Esophagus (tissue), 2 donors: ENCODE measurements around the gene MLPH. TPM values are rescaled to one million over a fixed set of nuclear protein-coding genes. Genes with fewer than 3 reads are reported as not detected.
A peak's percentile ranks its signal among the peaks of the same experiment; 100 is the strongest.

Source experiments
- H3K27ac ChIP-seq, 2 donors: one replicate each; pipeline ENCODE4 v1.5.1; 2013; ENCODE audit warnings: low read depth in 2 of 2, mild to moderate bottlenecking in 2 of 2, inconsistent platforms in 1 of 2, low read length in 1 of 2, moderate library complexity in 1 of 2
- H3K27me3 ChIP-seq, 2 donors: one replicate each; pipeline ENCODE4 v1.6.1; 2013; ENCODE audit warnings: low read length in 2 of 2, control low read depth in 1 of 2, mild to moderate bottlenecking in 1 of 2; ENCODE audit not compliant: insufficient read depth in 2 of 2, control insufficient read depth in 1 of 2
- H3K36me3 ChIP-seq, 2 donors: one replicate each; pipeline ENCODE4 v1.6.1; 2013; ENCODE audit warnings: low read length in 1 of 2; ENCODE audit not compliant: control insufficient read depth in 2 of 2, insufficient read depth in 2 of 2
- H3K4me1 ChIP-seq, 2 donors: one replicate each; pipeline ENCODE4 v1.6.1; 2013; ENCODE audit warnings: low read length in 1 of 2; ENCODE audit not compliant: control insufficient read depth in 2 of 2, insufficient read depth in 2 of 2
- H3K4me3 ChIP-seq, 2 donors: one replicate each; pipeline ENCODE4 v1.5.1; 2013; ENCODE audit warnings: low read length in 2 of 2, mild to moderate bottlenecking in 2 of 2, low read depth in 1 of 2, moderate library complexity in 1 of 2
- H3K9me3 ChIP-seq, 2 donors: one replicate each; pipeline ENCODE4 v1.6.1; 2013; ENCODE audit warnings: mild to moderate bottlenecking in 2 of 2, low read depth in 1 of 2, low read length in 1 of 2, moderate library complexity in 1 of 2; ENCODE audit not compliant: control insufficient read depth in 2 of 2, insufficient read depth in 1 of 2
- WGBS, 2 donors: extraction: QIAGEN DNeasy Blood & Tissue Kit; methylation state at CpG; one replicate each; pipeline ENCODE4 v1.1.7; 2013; 5-methylcytosine and 5-hydroxymethylcytosine counted together
- polyA plus RNA-seq, 2 donors: library from polyadenylated mRNA; stranded (reverse); fragments of 200-250 nt; gene quantifications; one replicate each; pipeline ENCODE4 v1.2.3, GENCODE V29; 2013
- donor health status: healthy with polysubstance abuse.
- donor health status: Bipolar disorder and iron deficiency.

The MLPH gene
- polyA plus RNA-seq, 2 donors = 3.4 to 4.4 TPM

- Histone ChIP-seq H3K4me3 (no peak overlapping the region), H3K36me3 (no peaks in the 10 kb centered on the region), H3K9me3 (peaks cover 4 to 10% of the 10 kb centered on the region in 2 donors), H3K27me3 (no peaks in the 10 kb centered on the region), H3K4me1 (peaks cover 0 to 10% of the 10 kb centered on the region in 2 donors), H3K27ac (no peak overlapping the region)
- WGBS, 2 donors = 87 to 90% methylated on average over 6 of the region's 6 CpGs
Observed at GRCh38 chr2:237492137-237492890, 5.3 kb downstream of the MLPH start.

- Histone ChIP-seq H3K27ac (no peak overlapping the region), H3K36me3 (no peaks in the 10 kb centered on the region), H3K4me3 (no peak overlapping the region), H3K27me3 (no peaks in the 10 kb centered on the region), H3K9me3 (peaks cover 4 to 10% of the 10 kb centered on the region in 2 donors), H3K4me1 (peaks cover 0 to 5% of the 10 kb centered on the region in 2 donors)
- WGBS, 2 donors = 73% methylated on average over 4 to 5 of the region's 5 CpGs
Observed at GRCh38 chr2:237494066-237494465, 7.0 kb downstream of the MLPH start.

- Histone ChIP-seq H3K27ac (no peak overlapping the region), H3K4me3 (no peak overlapping the region), H3K9me3 (peaks cover 4 to 10% of the 10 kb centered on the region in 2 donors), H3K4me1 (no peaks in the 10 kb centered on the region), H3K36me3 (no peaks in the 10 kb centered on the region), H3K27me3 (no peaks in the 10 kb centered on the region)
- WGBS, 2 donors = 89 to 91% methylated on average over 21 of the region's 21 CpGs
Observed at GRCh38 chr2:237495521-237496117, 8.6 kb downstream of the MLPH start.

- WGBS, 2 donors = 75 to 79% methylated on average over 8 of the region's 8 CpGs
- H3K9me3 ChIP-seq = peaks cover 1 to 7% of the 10 kb centered on the region in 2 donors
- H3K4me1 ChIP-seq = no peaks in the 10 kb centered on the region
Observed at GRCh38 chr2:237496428-237496827, 9.4 kb downstream of the MLPH start.

GRCh38 chr2:237497009-237497837 lies 10.2 kb downstream of the MLPH start:
- no peaks in the 10 kb centered on the region for H3K27me3 ChIP-seq
- H3K4me1 ChIP-seq = peaks cover 0 to 1% of the 10 kb centered on the region in 2 donors
- H3K36me3 ChIP-seq = no peaks in the 10 kb centered on the region
- no peak overlapping the region for H3K4me3 ChIP-seq
- H3K27ac ChIP-seq = no peak overlapping the region
- WGBS, 2 donors = 72 to 81% methylated on average over 23 of the region's 23 CpGs
- peaks cover 0 to under 1% of the 10 kb centered on the region in 2 donors for H3K9me3 ChIP-seq

More at GRCh38 chr2:237496428-237496827, 9.4 kb downstream of the MLPH start:
- no peaks in the 10 kb centered on the region for H3K36me3 ChIP-seq
- H3K27me3 ChIP-seq = no peaks in the 10 kb centered on the region
- no peak overlapping the region for H3K27ac ChIP-seq
- H3K4me3 ChIP-seq = no peak overlapping the region

GRCh38 chr2:237497838-237498186 lies 10.8 kb downstream of the MLPH start:
- Histone ChIP-seq H3K27ac (no peak overlapping the region), H3K4me3 (no peak overlapping the region), H3K36me3 (no peaks in the 10 kb centered on the region), H3K4me1 (peaks cover 0 to 3% of the 10 kb centered on the region in 2 donors), H3K27me3 (no peaks in the 10 kb centered on the region), H3K9me3 (no peaks in the 10 kb centered on the region)
- 55 to 76% methylated on average over 10 of the region's 10 CpGs for WGBS, 2 donors

GRCh38 chr2:237498341-237498740 lies 11.3 kb downstream of the MLPH start:
- no peaks in the 10 kb centered on the region for H3K27me3 ChIP-seq
- H3K4me1 ChIP-seq = peaks cover 0 to 3% of the 10 kb centered on the region in 2 donors
- 61 to 75% methylated on average over 11 of the region's 11 CpGs for WGBS, 2 donors
- H3K9me3 ChIP-seq = no peaks in the 10 kb centered on the region
- no peaks in the 10 kb centered on the region for H3K36me3 ChIP-seq
- no peak overlapping the region for H3K27ac ChIP-seq
- no peak overlapping the region for H3K4me3 ChIP-seq

GRCh38 chr2:237500681-237501424 lies 13.8 kb downstream of the MLPH start:
- H3K4me1 ChIP-seq = peaks cover 0 to 3% of the 10 kb centered on the region in 2 donors
- WGBS, 2 donors = 71 to 73% methylated on average over 13 of the region's 13 CpGs

More at GRCh38 chr2:237500681-237501424, 13.8 kb downstream of the MLPH start:
- peaks cover 0 to 4% of the 10 kb centered on the region in 2 donors for H3K36me3 ChIP-seq
- no peaks in the 10 kb centered on the region for H3K27me3 ChIP-seq
- no peak overlapping the region for H3K4me3 ChIP-seq
- peak overlapping the region in 1 of 2 donors; percentile 15 for H3K27ac ChIP-seq
- H3K9me3 ChIP-seq = no peaks in the 10 kb centered on the region
